Diencephalon (tissue), 1 donor: ENCODE measurements around the gene DOCK4. TPM values are rescaled to one million over a fixed set of nuclear protein-coding genes. Genes with fewer than 3 reads are reported as not detected.

Source experiments
- small RNA-seq: library from RNA; depleted of rRNA; stranded (forward); fragments of <200 nt; gene quantifications from one replicate; pipeline ENCODE3, GENCODE V24; 2014
- total RNA-seq: library from RNA; depleted of rRNA; stranded (reverse); fragments of >200 nt; gene quantifications from one replicate; pipeline ENCODE4 v1.2.3, GENCODE V29; 2014

The DOCK4 gene
- total RNA-seq: 82.6 TPM

DNA sequence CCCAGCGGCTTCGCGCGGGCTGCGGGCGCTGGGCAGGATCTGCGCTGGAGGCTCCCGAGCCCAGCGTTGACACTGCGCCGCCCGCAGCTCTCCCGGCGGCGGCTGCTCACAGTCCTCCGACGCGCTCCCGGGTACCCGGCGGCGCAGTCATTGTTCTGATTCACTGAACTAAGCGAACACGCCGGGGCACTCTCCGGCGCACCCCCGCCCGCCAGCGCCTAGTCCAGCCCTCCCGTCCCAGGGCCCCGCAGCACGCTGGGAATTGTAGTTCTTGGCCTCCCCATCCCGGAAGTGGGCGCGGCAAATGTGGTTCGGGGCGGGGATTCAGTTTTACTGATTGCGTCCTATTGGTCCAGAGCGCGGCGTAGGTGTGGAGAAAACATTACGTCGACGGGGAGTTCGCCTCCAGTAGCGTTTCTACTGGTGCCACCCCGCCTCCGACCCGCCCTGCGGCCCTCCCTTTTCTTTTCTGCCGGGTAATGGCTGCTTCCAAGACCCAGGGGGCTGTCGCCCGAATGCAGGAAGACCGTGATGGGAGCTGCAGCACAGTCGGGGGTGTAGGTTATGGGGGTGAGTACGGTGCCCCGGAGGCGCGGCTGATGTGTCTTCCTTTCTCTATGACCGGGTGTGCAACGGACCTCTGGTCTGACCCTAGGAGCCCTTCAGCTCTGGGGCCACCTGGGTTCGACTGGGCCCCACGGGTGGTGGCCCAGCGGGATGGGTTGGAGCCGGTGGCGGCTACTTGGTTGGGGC, at the start of gene DOCK4, which contains the start of gene ZNF277:
DOCK4 (minus strand) TSS at position 162 of the 753 bp plus-strand sequence. CDS start 261 bp downstream, outside the sequence.
ZNF277 (plus strand) TSS at position 458 of the 753 bp plus-strand sequence; CDS start at position 480, 22 bp downstream.

Small RNA genes within 50 kb of the gene (small RNA-seq; reads per million reads assigned to genes)
- gene RNA5SP237: not detected

Other genes with a start within 250 kb of the DOCK4 start
- gene ZNF277, start 296 bp upstream of the DOCK4 start, total RNA-seq: 53.5 TPM
- gene IFRD1, start 244.1 kb upstream of the DOCK4 start, total RNA-seq: 88.6 TPM